HepG2 (cell line): ENCODE results near the gene STIM1. TPM values are rescaled to one million over a fixed set of nuclear protein-coding genes. Genes with fewer than 3 reads are reported as not detected.

Source experiments
- CREM ChIP-seq, 2 experiments: sonication (generic) in 1 of 2; formaldehyde crosslinking in 1 of 2; IDR thresholded peaks; 2 replicates each; pipeline versions ENCODE4 v1.4.0 to v1.6.1; 2016 to 2020; ENCODE audit warnings: antibody characterized with exemption in 1 of 2, mild to moderate bottlenecking in 1 of 2, missing genetic modification reagents in 1 of 2
- DMAP1 ChIP-seq: IDR thresholded peaks from 2 replicates; pipeline ENCODE4 v1.6.1; 2016
- GTF3A ChIP-seq: sonication (generic); formaldehyde crosslinking; conservative IDR thresholded peaks from 2 replicates; pipeline ENCODE4 v1.4.0; 2020; ENCODE audit warnings: mild to moderate bottlenecking, missing genetic modification reagents
- MTF1 ChIP-seq: sonication (generic); formaldehyde crosslinking; IDR thresholded peaks from 2 replicates; pipeline ENCODE4 v1.5.0; 2020; ENCODE audit warnings: missing genetic modification reagents
- MYNN ChIP-seq: sonication (generic); formaldehyde crosslinking; IDR thresholded peaks from 2 replicates; pipeline ENCODE4 v1.4.0; 2020; ENCODE audit warnings: mild to moderate bottlenecking, low read depth, missing genetic modification reagents
- NR2F2 ChIP-seq: IDR thresholded peaks from 2 replicates; pipeline ENCODE4 v1.6.1; 2012; ENCODE audit warnings: low read depth, inconsistent platforms, borderline replicate concordance
- REL ChIP-seq: sonication (generic); formaldehyde crosslinking; conservative IDR thresholded peaks from 2 replicates; pipeline ENCODE4 v1.8.0; 2022; ENCODE audit warnings: mild to moderate bottlenecking, missing genetic modification reagents, moderate library complexity
- ZIK1 ChIP-seq: sonication (generic); formaldehyde crosslinking; IDR thresholded peaks from 2 replicates; pipeline ENCODE4 v1.5.0; 2020; ENCODE audit warnings: mild to moderate bottlenecking, low read depth, missing genetic modification reagents, borderline replicate concordance
- ZNF124 ChIP-seq: sonication (generic); formaldehyde crosslinking; IDR thresholded peaks from 2 replicates; pipeline ENCODE4 v1.4.0; 2020; ENCODE audit warnings: missing genetic modification reagents
- ZNF234 ChIP-seq: sonication (generic); formaldehyde crosslinking; conservative IDR thresholded peaks from 2 replicates; pipeline ENCODE4 v1.5.1; 2020; ENCODE audit warnings: mild to moderate bottlenecking, missing genetic modification reagents
- ZNF296 ChIP-seq: sonication (generic); formaldehyde crosslinking; conservative IDR thresholded peaks from 2 replicates; pipeline ENCODE4 v1.5.0; 2020; ENCODE audit warnings: mild to moderate bottlenecking, missing genetic modification reagents
- ZNF496 ChIP-seq: sonication (generic); formaldehyde crosslinking; IDR thresholded peaks from 2 replicates; pipeline ENCODE4 v1.8.1; 2023; ENCODE audit warnings: mild to moderate bottlenecking, moderate library complexity, missing genetic modification reagents; ENCODE audit not compliant: insufficient replicate concordance
- ZNF652 ChIP-seq: IDR thresholded peaks from 2 replicates; pipeline ENCODE4 v1.6.1; 2016; ENCODE audit warnings: low read depth, borderline replicate concordance
- ZNF746 ChIP-seq: sonication (generic); formaldehyde crosslinking; IDR thresholded peaks from 2 replicates; pipeline ENCODE4 v1.8.0; 2022; ENCODE audit warnings: mild to moderate bottlenecking, missing genetic modification reagents
- ZNF749 ChIP-seq: sonication (generic); formaldehyde crosslinking; IDR thresholded peaks from 2 replicates; pipeline ENCODE4 v1.8.0; 2022; ENCODE audit warnings: mild to moderate bottlenecking, missing genetic modification reagents, moderate library complexity, borderline replicate concordance
- polyA plus RNA-seq, 8 experiments: library from polyadenylated mRNA; depleted of rRNA in 3 of 8; stranded (reverse) in 7 of 8; unstranded in 1 of 8; fragments of >200 nt; fragmentation: Illumina TruSeq in 4 of 8; extraction: Trizol in 4 of 8; gene quantifications; 2 replicates each; pipeline versions ENCODE4 v1.2.1 to v1.2.3, GENCODE V29; 2011 to 2016; ENCODE audit warnings: low read depth in 4 of 8, missing spikeins in 1 of 8, mixed read lengths in 1 of 8; ENCODE audit not compliant: insufficient read depth in 1 of 8
- total RNA-seq, 5 experiments: library from RNA; depleted of rRNA; stranded (reverse); fragments of >200 nt; fragmentation: Illumina TruSeq; extraction: Trizol; gene quantifications; 2 replicates each; pipeline ENCODE4 v1.2.3, GENCODE V29; 2016; ENCODE audit warnings: low read depth in 1 of 5
- TF ChIP-seq, protein P1 (sequence below): sonication (generic); formaldehyde crosslinking; IDR thresholded peaks from 2 replicates; pipeline ENCODE4 v1.4.0; 2020; ENCODE audit warnings: mild to moderate bottlenecking, missing genetic modification reagents
- TF ChIP-seq, protein P2 (sequence below): sonication (generic); formaldehyde crosslinking; IDR thresholded peaks from 2 replicates; pipeline ENCODE4 v1.8.0; 2022; ENCODE audit warnings: missing genetic modification reagents, mild to moderate bottlenecking, moderate library complexity, borderline replicate concordance
- TF ChIP-seq, protein P3 (sequence below): sonication (generic); formaldehyde crosslinking; IDR thresholded peaks from 2 replicates; pipeline ENCODE4 v1.8.0; 2022; ENCODE audit warnings: mild to moderate bottlenecking, missing genetic modification reagents, moderate library complexity

STIM1 gene
- total and polyA plus RNA-seq, 2 of the 13 experiments (the other 11 are each of a cell fraction or from before 2014, with no cell fraction given) = 19.2 to 28.5 TPM

DNA sequence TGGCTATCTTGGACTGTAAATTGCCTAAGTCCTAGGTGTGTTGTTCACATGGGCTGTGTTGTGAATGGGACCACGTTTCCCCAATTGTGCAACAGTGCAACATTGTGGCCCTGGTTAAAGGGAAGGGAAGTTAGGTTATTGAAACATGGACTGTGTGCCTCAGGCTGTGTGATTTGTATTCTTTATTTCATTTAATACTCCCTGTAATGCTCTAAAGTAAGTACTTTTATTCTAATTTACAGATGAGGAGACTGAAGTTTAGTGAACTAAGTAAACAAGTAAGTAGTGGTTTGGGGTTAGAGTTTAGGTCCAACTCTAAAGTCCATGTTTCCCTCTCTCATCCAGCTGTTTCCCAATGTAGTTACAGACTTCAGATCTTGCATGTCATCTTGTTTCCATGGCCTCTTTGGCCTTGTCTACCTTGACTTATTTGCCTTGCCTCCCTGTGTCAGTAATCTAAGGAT lies 77.7 kb downstream of the STIM1 start (continued):
- peak; percentile 45; the same call in 1 of the 2 replicates for TF ChIP-seq ZNF124 (CRISPR knock-in tag)
- TF ChIP-seq ZNF746 (CRISPR knock-in tag) = no peak
- TF ChIP-seq DMAP1 = peak; percentile 65; the same call in 1 of the 2 replicates
- TF ChIP-seq REL (CRISPR knock-in tag) = no peak
- no peak for TF ChIP-seq ZNF652 (CRISPR knock-in tag)
- no peak for TF ChIP-seq MTF1 (CRISPR knock-in tag)
- TF ChIP-seq GTF3A (CRISPR knock-in tag) = no peak
- TF ChIP-seq MYNN (CRISPR knock-in tag) = no peak
- TF ChIP-seq, protein P1, sequence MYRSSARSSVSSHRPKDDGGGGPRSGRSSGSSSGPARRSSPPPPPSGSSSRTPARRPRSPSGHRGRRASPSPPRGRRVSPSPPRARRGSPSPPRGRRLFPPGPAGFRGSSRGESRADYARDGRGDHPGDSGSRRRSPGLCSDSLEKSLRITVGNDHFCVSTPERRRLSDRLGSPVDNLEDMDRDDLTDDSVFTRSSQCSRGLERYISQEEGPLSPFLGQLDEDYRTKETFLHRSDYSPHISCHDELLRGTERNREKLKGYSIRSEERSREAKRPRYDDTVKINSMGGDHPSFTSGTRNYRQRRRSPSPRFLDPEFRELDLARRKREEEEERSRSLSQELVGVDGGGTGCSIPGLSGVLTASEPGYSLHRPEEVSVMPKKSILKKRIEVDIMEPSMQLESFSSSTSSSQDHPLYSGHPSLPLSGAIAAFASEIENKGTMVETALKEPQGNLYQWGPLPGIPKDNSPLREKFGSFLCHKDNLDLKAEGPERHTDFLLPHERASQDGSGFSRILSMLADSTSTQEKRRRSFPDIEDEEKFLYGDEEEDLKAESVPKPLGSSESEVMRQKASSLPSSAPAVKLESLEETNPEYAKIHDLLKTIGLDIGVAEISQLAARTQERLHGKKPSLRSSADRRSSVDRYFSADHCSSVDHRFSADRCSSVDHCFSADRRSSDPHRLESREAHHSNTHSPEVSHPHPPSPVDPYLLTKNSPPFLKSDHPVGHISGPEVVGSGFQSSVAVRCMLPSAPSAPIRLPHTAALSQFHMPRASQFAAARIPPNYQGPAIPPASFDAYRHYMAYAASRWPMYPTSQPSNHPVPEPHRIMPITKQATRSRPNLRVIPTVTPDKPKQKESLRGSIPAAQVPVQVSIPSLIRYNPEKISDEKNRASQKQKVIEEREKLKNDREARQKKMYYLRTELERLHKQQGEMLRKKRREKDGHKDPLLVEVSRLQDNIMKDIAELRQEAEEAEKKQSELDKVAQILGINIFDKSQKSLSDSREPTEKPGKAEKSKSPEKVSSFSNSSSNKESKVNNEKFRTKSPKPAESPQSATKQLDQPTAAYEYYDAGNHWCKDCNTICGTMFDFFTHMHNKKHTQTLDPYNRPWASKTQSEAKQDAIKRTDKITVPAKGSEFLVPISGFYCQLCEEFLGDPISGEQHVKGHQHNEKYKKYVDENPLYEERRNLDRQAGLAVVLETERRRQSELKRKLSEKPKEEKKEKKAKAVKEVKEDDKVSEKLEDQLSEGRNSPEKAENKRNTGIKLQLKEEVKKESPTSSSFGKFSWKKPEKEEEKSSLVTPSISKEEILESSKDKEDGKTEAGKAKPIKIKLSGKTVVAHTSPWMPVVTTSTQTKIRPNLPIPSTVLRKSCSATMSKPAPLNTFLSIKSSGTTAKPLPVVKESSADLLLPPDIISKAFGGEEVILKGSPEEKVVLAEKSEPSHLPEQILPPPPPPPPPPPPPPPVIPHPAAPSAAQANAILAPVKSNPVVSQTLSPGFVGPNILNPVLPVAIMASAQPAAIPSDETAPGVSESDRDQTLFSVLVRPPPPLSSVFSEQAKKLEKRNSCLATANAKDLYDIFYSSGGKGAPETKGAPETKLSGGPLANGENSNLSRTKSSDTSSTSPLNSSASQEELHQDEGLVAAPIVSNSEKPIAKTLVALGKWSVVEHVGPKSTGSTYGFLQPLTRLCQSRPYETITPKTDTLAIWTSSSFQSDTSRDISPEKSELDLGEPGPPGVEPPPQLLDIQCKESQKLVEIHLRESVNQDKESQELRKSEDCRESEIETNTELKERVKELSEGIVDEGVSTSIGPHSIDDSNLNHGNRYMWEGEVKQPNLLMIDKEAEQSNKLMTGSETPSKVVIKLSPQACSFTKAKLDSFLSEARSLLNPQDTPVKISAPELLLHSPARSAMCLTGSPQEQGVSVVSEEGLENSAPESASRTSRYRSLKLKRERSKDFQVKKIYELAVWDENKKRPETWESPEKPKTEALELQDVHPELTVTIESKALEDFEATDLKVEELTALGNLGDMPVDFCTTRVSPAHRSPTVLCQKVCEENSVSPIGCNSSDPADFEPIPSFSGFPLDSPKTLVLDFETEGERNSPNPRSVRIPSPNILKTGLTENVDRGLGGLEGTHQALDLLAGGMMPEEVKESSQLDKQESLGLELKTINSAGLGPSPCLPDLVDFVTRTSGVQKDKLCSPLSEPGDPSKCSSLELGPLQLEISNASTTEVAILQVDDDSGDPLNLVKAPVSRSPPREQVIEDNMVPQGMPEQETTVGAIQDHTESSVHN (CRISPR knock-in tag) = no peak
- TF ChIP-seq, protein P2, sequence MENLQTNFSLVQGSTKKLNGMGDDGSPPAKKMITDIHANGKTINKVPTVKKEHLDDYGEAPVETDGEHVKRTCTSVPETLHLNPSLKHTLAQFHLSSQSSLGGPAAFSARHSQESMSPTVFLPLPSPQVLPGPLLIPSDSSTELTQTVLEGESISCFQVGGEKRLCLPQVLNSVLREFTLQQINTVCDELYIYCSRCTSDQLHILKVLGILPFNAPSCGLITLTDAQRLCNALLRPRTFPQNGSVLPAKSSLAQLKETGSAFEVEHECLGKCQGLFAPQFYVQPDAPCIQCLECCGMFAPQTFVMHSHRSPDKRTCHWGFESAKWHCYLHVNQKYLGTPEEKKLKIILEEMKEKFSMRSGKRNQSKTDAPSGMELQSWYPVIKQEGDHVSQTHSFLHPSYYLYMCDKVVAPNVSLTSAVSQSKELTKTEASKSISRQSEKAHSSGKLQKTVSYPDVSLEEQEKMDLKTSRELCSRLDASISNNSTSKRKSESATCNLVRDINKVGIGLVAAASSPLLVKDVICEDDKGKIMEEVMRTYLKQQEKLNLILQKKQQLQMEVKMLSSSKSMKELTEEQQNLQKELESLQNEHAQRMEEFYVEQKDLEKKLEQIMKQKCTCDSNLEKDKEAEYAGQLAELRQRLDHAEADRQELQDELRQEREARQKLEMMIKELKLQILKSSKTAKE (CRISPR knock-in tag) = no peak
- TF ChIP-seq, protein P3, sequence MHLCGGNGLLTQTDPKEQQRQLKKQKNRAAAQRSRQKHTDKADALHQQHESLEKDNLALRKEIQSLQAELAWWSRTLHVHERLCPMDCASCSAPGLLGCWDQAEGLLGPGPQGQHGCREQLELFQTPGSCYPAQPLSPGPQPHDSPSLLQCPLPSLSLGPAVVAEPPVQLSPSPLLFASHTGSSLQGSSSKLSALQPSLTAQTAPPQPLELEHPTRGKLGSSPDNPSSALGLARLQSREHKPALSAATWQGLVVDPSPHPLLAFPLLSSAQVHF (CRISPR knock-in tag) = no peak
- TF ChIP-seq ZNF749 (CRISPR knock-in tag) = no peak
- TF ChIP-seq ZNF296 (CRISPR knock-in tag) = no peak
- no peak for TF ChIP-seq ZIK1 (CRISPR knock-in tag)
- TF ChIP-seq CREM (IDR thresholded peaks at IDR 0.05) = peak; percentile 78; the same call in 1 of the 2 replicates
- TF ChIP-seq CREM (CRISPR knock-in tag; IDR thresholded peaks at IDR 0.05) = no peak
- TF ChIP-seq ZNF234 (CRISPR knock-in tag) = no peak
- peak; percentile 86 for TF ChIP-seq NR2F2
- TF ChIP-seq ZNF496 = no peak
